VCaP (cell line): ENCODE data around the gene MAN2A1.

Source experiments
- H3K27ac ChIP-seq: fragments of 450-650 bp; 2 replicates; pipeline ENCODE4 v1.5.1; 2017
- CTCF ChIP-seq: fragments of 450-650 bp; conservative IDR thresholded peaks from 2 replicates; pipeline ENCODE4 v1.5.1; 2017; ENCODE audit warnings: mild to moderate bottlenecking, moderate library complexity

The MAN2A1 gene

DNA sequence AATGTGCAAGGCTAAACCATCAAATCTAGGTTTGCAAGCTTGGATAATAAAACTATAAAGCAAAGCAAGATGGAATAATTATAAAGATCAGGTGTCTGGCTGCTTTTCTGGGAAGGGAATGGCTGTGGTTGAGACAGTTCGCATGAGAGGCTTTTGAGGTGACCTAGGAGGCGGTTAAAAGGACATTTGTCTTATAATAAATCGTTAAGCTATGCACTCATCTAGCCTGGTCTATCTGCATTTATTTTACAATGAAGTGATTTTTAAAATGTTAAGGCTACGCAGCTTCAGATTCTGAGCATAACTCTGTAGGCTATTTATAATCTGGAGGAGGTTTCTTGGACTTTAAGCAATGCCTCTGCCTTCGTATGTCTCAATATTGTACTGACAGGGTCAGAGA lies 29.4 kb upstream of the MAN2A1 start:
- H3K27ac ChIP-seq, result no peak overlapping the region
- no peak for TF ChIP-seq CTCF

GRCh38 chr5:109668237-109668636 lies 21.5 kb upstream of the MAN2A1 start:
- TF ChIP-seq CTCF, result no peak

GRCh38 chr5:109668668-109669422 lies 20.9 kb upstream of the MAN2A1 start:
- TF ChIP-seq CTCF, result no peak
- no peak overlapping the region for H3K27ac ChIP-seq

More at GRCh38 chr5:109668237-109668636, 21.5 kb upstream of the MAN2A1 start:
- H3K27ac ChIP-seq, result no peak overlapping the region

DNA sequence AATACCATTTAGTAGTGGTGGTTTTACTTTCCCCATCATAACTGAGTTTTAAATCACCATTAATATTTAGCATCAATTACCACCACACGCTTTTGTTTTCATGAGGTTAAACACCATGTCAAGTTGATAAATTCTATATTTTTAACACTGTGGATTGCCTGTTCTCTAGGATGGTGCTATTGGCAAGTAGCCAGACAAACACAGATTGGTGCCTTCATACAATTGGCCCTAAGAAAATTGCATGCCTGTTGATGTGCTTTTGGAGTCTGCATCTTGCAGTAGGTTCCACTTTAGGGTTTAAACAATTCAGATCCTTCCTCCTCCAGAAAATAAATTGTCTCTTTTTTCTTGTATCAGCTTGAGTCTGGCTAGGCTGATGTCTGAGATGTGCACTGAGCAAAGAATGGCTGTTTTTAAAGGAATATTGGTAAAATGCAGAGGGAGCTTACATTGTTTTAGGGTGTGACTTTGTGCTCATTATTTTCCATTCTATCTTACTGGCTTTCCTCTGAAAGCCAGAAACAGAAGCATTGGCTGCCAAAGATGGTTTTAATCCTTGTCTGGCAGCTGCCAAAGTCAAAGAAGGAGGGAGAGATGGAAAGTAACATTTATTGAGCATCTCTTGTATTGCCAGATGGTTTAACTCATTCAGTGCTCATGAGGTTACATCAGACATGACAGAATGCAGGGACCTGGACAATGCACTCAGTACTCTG lies 19.6 kb upstream of the MAN2A1 start:
- H3K27ac ChIP-seq, result no peak overlapping the region

GRCh38 chr5:109671136-109671535 lies 18.6 kb upstream of the MAN2A1 start:
- no peak for TF ChIP-seq CTCF
- H3K27ac ChIP-seq, result no peak overlapping the region

More for the DNA sequence above, 19.6 kb upstream of the MAN2A1 start:
- no peak for TF ChIP-seq CTCF

DNA sequence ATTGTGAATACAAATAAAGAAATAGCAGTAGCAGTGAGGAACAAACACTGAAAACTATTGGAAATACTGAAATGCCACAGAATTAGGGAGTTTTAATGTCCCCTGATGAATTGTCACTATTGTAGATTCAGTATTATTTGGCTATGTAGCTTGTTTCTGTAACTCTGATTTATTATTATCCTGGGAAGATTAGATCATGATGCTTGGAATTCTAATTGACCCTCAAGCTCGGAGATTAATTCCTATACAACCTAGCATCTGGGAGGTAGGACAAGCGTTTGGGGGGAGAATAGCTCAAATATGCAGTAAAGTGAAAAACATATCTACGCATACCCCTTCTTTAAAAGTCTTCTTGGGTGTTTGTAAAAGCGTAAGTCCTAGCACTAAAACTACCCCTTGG lies 15.1 kb upstream of the MAN2A1 start:
- TF ChIP-seq CTCF, result no peak

GRCh38 chr5:109676920-109677319 lies 12.8 kb upstream of the MAN2A1 start:
- no peak overlapping the region for H3K27ac ChIP-seq
- no peak for TF ChIP-seq CTCF

More for the DNA sequence above, 15.1 kb upstream of the MAN2A1 start:
- H3K27ac ChIP-seq, result no peak overlapping the region
